Measurements from ENCODE around the gene ABHD16A. TPM values are rescaled to one million over a fixed set of nuclear protein-coding genes. Genes with fewer than 3 reads are reported as not detected.

ABHD16A gene
- total RNA-seq, 1 donor from 2014 or later: 54.7 TPM

DNA sequence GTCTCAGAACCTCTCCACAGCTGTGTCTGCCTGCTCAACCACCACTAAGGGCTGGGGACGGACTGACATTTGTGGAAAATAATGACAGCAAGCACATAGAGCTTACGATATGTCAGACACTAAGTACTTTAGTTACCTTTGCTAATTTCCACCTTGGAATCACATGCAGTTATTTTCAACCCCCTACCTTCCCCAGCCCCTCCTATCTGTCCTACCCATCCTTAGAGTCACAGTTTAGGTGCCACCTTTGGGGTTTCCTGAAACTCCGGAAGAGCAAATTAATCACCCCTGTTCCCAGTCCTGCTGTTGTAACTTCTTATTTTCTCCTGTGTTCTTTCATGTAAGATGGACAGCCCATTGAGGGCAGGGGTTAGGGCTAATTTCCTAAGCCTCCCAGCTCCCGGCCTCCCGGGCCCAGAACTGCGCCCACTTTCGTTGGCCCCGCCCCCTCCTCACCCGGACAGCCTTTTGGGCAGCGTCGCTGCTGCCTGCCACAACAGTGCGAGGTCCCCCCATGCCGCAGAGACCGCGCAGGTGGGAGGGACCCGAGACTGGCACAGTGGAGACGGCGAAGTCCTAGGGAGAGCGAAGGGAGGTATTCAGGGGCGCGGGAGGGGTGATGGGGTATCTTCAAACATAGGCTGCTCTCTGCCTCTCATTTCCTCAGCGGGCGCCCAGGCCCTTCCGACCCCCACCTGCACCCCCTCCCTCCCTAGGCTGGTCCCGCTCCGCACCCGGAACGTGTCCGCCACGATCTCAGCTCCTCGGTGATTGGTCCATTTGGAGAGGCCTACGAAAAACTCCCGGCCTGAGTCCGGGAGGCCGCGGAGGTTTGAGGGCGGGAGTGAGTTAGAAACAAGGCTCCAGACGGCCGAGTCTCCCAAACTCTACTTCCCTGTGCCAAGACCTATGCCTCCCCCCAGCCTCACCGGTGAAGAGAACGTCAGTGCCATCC, 24.9 kb upstream of the ABHD16A start:
- DNase-seq (ENCODE audit: low spot score): no peak
- Mint-ChIP-seq H3K4me1 (ENCODE audit: unreplicated experiment) (peaks cover 34% of the 10 kb centered on the region), H3K27ac (ENCODE audit: unreplicated experiment) (no peak overlapping the region), H3K4me3 (ENCODE audit: unreplicated experiment) (peak overlapping the region; percentile 98), H3K27me3 (ENCODE audit: unreplicated experiment) (peaks cover 11% of the 10 kb centered on the region), H3K9me3 (ENCODE audit: unreplicated experiment) (no peaks in the 10 kb centered on the region), H3K36me3 (ENCODE audit: low read depth, unreplicated experiment) (peaks cover 33% of the 10 kb centered on the region)
- TF ChIP-seq, protein P1, sequence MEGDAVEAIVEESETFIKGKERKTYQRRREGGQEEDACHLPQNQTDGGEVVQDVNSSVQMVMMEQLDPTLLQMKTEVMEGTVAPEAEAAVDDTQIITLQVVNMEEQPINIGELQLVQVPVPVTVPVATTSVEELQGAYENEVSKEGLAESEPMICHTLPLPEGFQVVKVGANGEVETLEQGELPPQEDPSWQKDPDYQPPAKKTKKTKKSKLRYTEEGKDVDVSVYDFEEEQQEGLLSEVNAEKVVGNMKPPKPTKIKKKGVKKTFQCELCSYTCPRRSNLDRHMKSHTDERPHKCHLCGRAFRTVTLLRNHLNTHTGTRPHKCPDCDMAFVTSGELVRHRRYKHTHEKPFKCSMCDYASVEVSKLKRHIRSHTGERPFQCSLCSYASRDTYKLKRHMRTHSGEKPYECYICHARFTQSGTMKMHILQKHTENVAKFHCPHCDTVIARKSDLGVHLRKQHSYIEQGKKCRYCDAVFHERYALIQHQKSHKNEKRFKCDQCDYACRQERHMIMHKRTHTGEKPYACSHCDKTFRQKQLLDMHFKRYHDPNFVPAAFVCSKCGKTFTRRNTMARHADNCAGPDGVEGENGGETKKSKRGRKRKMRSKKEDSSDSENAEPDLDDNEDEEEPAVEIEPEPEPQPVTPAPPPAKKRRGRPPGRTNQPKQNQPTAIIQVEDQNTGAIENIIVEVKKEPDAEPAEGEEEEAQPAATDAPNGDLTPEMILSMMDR (IDR thresholded peaks at IDR 0.05; ENCODE audit: unreplicated experiment): no peak

DNA sequence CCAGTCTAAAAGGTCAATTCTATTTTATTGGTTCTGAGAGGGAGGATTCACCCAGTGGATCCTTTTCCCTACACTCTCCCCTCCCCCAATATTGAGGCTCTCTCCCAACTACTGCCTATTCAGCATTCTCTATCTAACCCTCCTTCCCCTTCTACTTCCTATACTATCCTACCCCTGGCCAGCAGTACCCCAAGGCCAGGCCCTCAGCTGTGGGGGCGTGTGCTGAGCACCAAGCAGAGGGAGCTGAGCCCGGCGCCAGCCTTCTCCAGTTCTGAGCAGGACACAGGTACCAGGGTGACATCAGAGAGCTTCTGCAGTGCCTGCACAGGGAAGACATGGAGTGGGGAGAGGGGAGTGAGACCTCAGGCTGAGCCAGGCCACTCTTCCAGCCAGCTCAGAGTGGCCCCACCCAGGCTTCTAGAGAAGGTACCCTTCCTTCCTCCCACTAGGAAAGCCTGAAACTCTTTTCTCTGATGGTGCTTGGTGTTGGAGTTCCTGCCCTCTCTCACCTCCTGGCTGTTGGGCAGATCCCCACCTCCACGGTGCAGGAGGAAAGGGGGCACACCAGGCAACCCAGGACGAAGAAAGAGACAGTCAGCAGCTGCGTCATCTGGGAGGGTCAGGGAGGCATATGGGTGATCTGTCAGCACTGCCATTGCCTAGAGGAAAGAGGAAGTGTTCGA, 24.1 kb upstream of the ABHD16A start:
- TF ChIP-seq, protein P1 (IDR thresholded peaks at IDR 0.05; ENCODE audit: unreplicated experiment): no peak
- peak overlapping the region; percentile 28 for H3K27ac Mint-ChIP-seq (ENCODE audit: unreplicated experiment)

DNA sequence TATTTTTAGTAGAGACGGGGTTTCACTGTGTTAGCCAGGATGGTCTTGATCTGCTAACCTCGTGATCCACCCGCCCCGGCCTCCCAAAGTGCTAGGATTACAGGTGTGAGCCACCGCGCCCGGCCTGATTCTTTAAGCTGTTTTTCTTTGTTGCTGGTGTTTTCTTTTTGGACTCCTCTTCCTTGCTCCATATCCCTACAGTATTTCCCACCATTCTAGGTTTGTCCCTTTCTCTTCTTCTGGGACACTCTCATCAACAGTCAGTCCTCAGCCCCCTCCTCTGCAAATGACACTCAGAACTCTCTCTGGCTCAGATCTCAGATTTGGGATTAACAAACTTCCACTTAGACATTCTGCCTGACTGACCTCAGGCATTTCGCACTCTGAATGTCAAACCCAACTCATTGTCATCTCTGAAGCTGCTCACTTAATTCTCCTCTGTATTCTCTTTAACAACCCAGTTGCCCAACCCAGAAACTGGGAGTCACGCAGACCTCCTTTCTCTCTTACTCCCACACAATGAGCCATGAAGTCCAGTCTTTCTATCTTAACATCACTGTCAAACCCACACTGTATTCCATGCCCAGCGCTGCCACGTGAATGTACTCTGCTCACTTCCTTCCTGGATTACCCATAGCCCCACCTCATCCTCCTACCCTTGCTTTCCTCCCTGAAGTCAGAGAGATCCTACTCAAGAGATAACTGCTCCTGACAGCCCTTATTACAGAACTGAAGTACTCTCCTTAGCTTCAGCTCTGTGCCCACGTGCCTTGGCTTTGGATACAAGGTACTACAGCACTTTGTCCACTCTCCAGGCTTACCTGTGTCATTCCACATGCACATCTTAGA, 22.6 kb upstream of the ABHD16A start:
- no peak for DNase-seq (ENCODE audit: low spot score)
- H3K27ac Mint-ChIP-seq (ENCODE audit: unreplicated experiment): no peak overlapping the region
- peak overlapping the region; percentile 18 for H3K4me3 Mint-ChIP-seq (ENCODE audit: unreplicated experiment)
- TF ChIP-seq, protein P1 (IDR thresholded peaks at IDR 0.05; ENCODE audit: unreplicated experiment): no peak
- peaks cover 24% of the 10 kb centered on the region for H3K36me3 Mint-ChIP-seq (ENCODE audit: low read depth, unreplicated experiment)
- peaks cover 27% of the 10 kb centered on the region for H3K4me1 Mint-ChIP-seq (ENCODE audit: unreplicated experiment)
- H3K9me3 Mint-ChIP-seq (ENCODE audit: unreplicated experiment): no peaks in the 10 kb centered on the region
- H3K27me3 Mint-ChIP-seq (ENCODE audit: unreplicated experiment): peaks cover 15% of the 10 kb centered on the region

More for the DNA sequence above, 24.1 kb upstream of the ABHD16A start:
- H3K4me3 Mint-ChIP-seq (ENCODE audit: unreplicated experiment): peak overlapping the region; percentile 85
- H3K27me3 Mint-ChIP-seq (ENCODE audit: unreplicated experiment): peaks cover 11% of the 10 kb centered on the region
- H3K9me3 Mint-ChIP-seq (ENCODE audit: unreplicated experiment): no peaks in the 10 kb centered on the region
- DNase-seq (ENCODE audit: low spot score): no peak
- peaks cover 31% of the 10 kb centered on the region for H3K36me3 Mint-ChIP-seq (ENCODE audit: low read depth, unreplicated experiment)
- peaks cover 32% of the 10 kb centered on the region for H3K4me1 Mint-ChIP-seq (ENCODE audit: unreplicated experiment)

DNA sequence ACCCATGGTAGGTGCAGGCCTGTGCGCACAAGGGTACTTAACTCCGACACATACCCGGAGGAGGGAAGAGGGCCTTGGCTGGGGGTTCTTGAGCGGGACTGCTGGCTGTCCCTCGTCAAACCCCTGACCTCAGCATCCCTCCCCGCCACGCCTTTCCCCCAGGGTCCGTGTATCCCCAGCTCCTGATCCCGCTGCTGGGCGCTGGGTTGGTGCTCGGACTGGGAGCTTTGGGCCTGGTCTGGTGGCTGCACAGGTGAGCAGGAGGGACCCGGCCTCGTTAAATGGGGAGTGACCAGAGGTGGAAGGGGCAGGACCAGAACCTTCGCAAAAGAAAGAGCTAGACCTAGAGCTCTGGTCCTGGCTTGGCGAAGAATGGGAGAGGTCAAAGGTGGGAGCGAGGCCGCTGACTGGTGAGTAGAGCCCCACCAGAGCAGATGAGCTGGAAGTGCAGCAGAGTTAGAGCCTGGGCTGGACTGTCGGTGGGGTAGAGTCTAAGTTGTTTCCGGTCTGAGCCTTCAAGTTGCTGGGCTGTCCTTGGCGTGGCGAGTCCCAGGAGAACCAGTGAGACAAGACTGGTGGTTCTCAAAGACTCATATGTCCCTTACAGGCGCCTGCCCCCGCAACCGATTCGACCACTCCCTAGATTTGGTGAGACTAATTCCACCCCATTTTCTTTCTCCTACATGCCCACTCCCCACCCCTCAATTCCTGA, 21.0 kb upstream of the ABHD16A start:
- TF ChIP-seq, protein P1 (IDR thresholded peaks at IDR 0.05; ENCODE audit: unreplicated experiment): no peak
- peaks cover 23% of the 10 kb centered on the region for H3K4me1 Mint-ChIP-seq (ENCODE audit: unreplicated experiment)
- H3K36me3 Mint-ChIP-seq (ENCODE audit: low read depth, unreplicated experiment): peaks cover 29% of the 10 kb centered on the region
- DNase-seq (ENCODE audit: low spot score): no peak
- no peak overlapping the region for H3K27ac Mint-ChIP-seq (ENCODE audit: unreplicated experiment)
- H3K27me3 Mint-ChIP-seq (ENCODE audit: unreplicated experiment): peaks cover 12% of the 10 kb centered on the region
- no peak overlapping the region for H3K4me3 Mint-ChIP-seq (ENCODE audit: unreplicated experiment)
- no peaks in the 10 kb centered on the region for H3K9me3 Mint-ChIP-seq (ENCODE audit: unreplicated experiment)
